Measurements from ENCODE around the gene SIK2. TPM values are rescaled to one million over a fixed set of nuclear protein-coding genes. Genes with fewer than 3 reads are reported as not detected.

SIK2 gene
- total RNA-seq, 1 experiment from 2014 or later, result 13.0 TPM

DNA sequence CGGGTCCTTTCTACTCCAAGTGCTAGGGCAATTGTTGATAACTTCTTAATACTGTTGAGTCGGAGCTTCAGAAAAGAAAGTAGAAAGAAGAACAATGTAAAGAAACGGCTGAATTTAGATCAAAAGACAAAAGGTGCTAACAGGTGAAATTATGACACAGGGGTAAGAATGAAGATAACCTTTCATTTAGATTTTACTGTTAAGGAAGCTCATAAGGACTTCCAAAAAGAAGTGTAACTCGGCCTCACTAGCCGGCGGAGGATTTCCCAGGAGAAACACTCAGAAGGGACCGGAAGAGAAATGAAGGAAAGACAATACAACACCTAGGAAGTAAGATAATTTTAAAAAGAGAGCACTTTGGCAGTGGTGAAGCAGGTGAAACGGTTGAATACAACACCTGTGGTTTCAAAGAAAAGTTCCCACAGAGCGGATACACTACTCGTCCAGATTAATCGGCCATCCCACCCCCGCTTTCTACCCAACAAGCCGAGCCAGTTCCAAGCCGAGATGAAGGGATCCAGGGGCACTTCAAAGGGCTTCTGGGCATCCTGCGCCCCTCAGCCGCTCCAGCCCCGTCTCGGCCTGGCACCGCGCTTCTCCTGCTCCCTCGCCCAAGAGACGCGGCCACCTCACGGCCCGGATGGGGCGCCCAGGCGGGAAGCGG, 163.2 kb downstream of the SIK2 start:
- Histone ChIP-seq H3K4me3 (replicated peaks in 1 of 2; ENCODE audit: low read depth in 1 of 2, low read length in 2 of 2) (peak overlapping the region; percentile 87 to 91), H3K9me2 (ENCODE audit: insufficient read depth) (no peaks in the 10 kb centered on the region), H3K79me2 (ENCODE audit: insufficient read depth, low read length) (peaks cover 15% of the 10 kb centered on the region), H3K4me1 (ENCODE audit: control insufficient read depth in 1 of 2, insufficient read depth in 2 of 2, low read length in 2 of 2) (peaks cover 5 to 17% of the 10 kb centered on the region in 2 experiments), H3K27ac (ENCODE audit: low read depth, low read length) (peak overlapping the region; percentile 49; the same call in 1 of the 2 replicates), H3K36me3 (ENCODE audit: control insufficient read depth in 1 of 2, insufficient read depth in 2 of 2, low read length in 2 of 2) (peaks cover 20 to 23% of the 10 kb centered on the region in 2 experiments; a peak in 2 of 4 replicates), H4K20me1 (ENCODE audit: insufficient read depth) (no peaks in the 10 kb centered on the region), H3K27me3 (ENCODE audit: insufficient read depth, low read length) (no peaks in the 10 kb centered on the region), H3K4me2 (ENCODE audit: low read length) (peak overlapping the region; percentile 79), H2AFZ (ENCODE audit: low read depth, low read length, poor library complexity, severe bottlenecking) (peak overlapping the region; percentile 63), H3K9me3 (ENCODE audit: control insufficient read depth in 1 of 2, insufficient read depth in 1 of 2, low read depth in 1 of 2, low read length in 2 of 2) (no peaks in the 10 kb centered on the region), H3K9ac (ENCODE audit: low read length) (peak overlapping the region; percentile 85)
- ChIA-PET POLR2A (interaction anchor here (0.8 to 1.3 kb wide), 3 partner anchors 12 to 163 kb away, joined by 3 read pairs; partner anchors contain the start of gene SIK2), CTCF (interaction anchor here (1.4 to 3.5 kb wide), 4 partner anchors 11 to 161 kb away, joined by 3 to 27 read pairs (median 6); no protein-coding TSS in a partner anchor), RAD21 (ENCODE audit: low non-redundant PET in 1 of 2, low total read pairs in 2 of 2, uncharacterized antibody in 2 of 2, unreplicated experiment in 2 of 2) (no interaction called here)
- TF ChIP-seq, protein P1, sequence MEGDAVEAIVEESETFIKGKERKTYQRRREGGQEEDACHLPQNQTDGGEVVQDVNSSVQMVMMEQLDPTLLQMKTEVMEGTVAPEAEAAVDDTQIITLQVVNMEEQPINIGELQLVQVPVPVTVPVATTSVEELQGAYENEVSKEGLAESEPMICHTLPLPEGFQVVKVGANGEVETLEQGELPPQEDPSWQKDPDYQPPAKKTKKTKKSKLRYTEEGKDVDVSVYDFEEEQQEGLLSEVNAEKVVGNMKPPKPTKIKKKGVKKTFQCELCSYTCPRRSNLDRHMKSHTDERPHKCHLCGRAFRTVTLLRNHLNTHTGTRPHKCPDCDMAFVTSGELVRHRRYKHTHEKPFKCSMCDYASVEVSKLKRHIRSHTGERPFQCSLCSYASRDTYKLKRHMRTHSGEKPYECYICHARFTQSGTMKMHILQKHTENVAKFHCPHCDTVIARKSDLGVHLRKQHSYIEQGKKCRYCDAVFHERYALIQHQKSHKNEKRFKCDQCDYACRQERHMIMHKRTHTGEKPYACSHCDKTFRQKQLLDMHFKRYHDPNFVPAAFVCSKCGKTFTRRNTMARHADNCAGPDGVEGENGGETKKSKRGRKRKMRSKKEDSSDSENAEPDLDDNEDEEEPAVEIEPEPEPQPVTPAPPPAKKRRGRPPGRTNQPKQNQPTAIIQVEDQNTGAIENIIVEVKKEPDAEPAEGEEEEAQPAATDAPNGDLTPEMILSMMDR (IDR thresholded peaks at IDR 0.05 in 2 of 3, conservative IDR thresholded peaks at IDR 0.05 in 1 of 3; ENCODE audit: borderline replicate concordance in 1 of 3, insufficient read depth in 1 of 3, low read depth in 2 of 3, low read length in 2 of 3), result no peak
- TF ChIP-seq REST (IDR thresholded peaks at IDR 0.05; ENCODE audit: low read depth) (no peak), YY1 (IDR thresholded peaks at IDR 0.05; ENCODE audit: extremely low read depth, insufficient replicate concordance, low read depth, low read length) (no peak), MAX (IDR thresholded peaks at IDR 0.05) (no peak), CEBPB (IDR thresholded peaks at IDR 0.05; ENCODE audit: low read depth) (no peak), EGR1 (IDR thresholded peaks at IDR 0.05; ENCODE audit: low read depth) (peak; percentile 52; the same call in 1 of the 2 replicates), ATF3 (IDR thresholded peaks at IDR 0.05) (no peak)
- peak; percentile 48; the same call in 1 of the 2 replicates for ATAC-seq
- intact Hi-C loops (cut with micrococcal nuclease), result no loop called here
- BruUV-seq (replicated peaks), result no TSS peak
- no peak for DNase-seq (ENCODE audit: low read depth, low spot score)

All from HCT116 (cell line).